HG02642 (cell line): ENCODE results near the gene FBLN2.

Experiments used
- ATAC-seq: cut with Tn5 transposase; IDR thresholded peaks from one replicate; pipeline ENCODE4 v1.9.1; 2021; ENCODE audit warnings: mild to moderate bottlenecking; ENCODE audit not compliant: unreplicated experiment, poor library complexity

Gene FBLN2

GRCh38 chr3:13563321-13563720, 14.4 kb downstream of the FBLN2 start:
- no peak for ATAC-seq

GRCh38 chr3:13563911-13564310, 15.0 kb downstream of the FBLN2 start:
- ATAC-seq: no peak

GRCh38 chr3:13564751-13565560, 16.0 kb downstream of the FBLN2 start:
- no peak for ATAC-seq

- ATAC-seq: no peak
Observed at GRCh38 chr3:13565581-13566452, 16.9 kb downstream of the FBLN2 start.

- no peak for ATAC-seq
Observed at GRCh38 chr3:13566453-13566748, 17.5 kb downstream of the FBLN2 start.

- ATAC-seq: no peak
Observed at GRCh38 chr3:13566769-13567310, 17.9 kb downstream of the FBLN2 start.

- no peak for ATAC-seq
Observed at GRCh38 chr3:13567684-13568514, 19.0 kb downstream of the FBLN2 start.

GRCh38 chr3:13568515-13569028, 19.6 kb downstream of the FBLN2 start:
- no peak for ATAC-seq

GRCh38 chr3:13569201-13569600, 20.3 kb downstream of the FBLN2 start:
- no peak for ATAC-seq

GRCh38 chr3:13569641-13570390, 20.9 kb downstream of the FBLN2 start:
- no peak for ATAC-seq

GRCh38 chr3:13570391-13571194, 21.7 kb downstream of the FBLN2 start:
- ATAC-seq: no peak

GRCh38 chr3:13571264-13571663, 22.3 kb downstream of the FBLN2 start:
- no peak for ATAC-seq

GRCh38 chr3:13571831-13572750, 23.2 kb downstream of the FBLN2 start:
- ATAC-seq: no peak

- no peak for ATAC-seq
Observed at GRCh38 chr3:13572926-13573623, 24.1 kb downstream of the FBLN2 start.

- ATAC-seq: no peak
Observed at GRCh38 chr3:13574083-13574797, 25.3 kb downstream of the FBLN2 start.

- no peak for ATAC-seq
Observed at GRCh38 chr3:13574798-13575451, 26.0 kb downstream of the FBLN2 start.
